Stomach (tissue), 9 donors: Measurements from ENCODE around the gene CIRBP. TPM values are rescaled to one million over a fixed set of nuclear protein-coding genes. Genes with fewer than 3 reads are reported as not detected.

Source experiments
- DNase-seq, 2 donors: peaks; one replicate each; pipeline versions ENCODE4 v3.0.0 to v3.0.0-alpha.2; 2013 to 2019
- H3K27ac ChIP-seq, 5 donors: fragments of 200-600 bp in 4 of 5; sonication (generic) in 4 of 5; one replicate each; pipeline ENCODE4 v1.5.1; 2013 to 2019; ENCODE audit warnings: mild to moderate bottlenecking in 1 of 5, moderate library complexity in 1 of 5
- H3K27me3 ChIP-seq, 3 donors: fragments of 200-600 bp; sonication (generic); one replicate each; pipeline ENCODE4 v1.5.1; 2017 to 2019; ENCODE audit warnings: mixed run types in 1 of 3
- H3K36me3 ChIP-seq, 4 donors: fragments of 200-600 bp; sonication (generic); 1 replicate in 3 of 4; 2 replicates in 1 of 4; pipeline ENCODE4 v1.5.1; 2016 to 2019
- H3K4me1 ChIP-seq, 4 donors: fragments of 200-600 bp; sonication (generic); one replicate each; pipeline ENCODE4 v1.5.1; 2016 to 2019
- H3K4me3 ChIP-seq, 4 donors: fragments of 200-600 bp; sonication (generic) in 3 of 4; one replicate each; pipeline ENCODE4 v1.5.1; 2016 to 2019; ENCODE audit warnings: mild to moderate bottlenecking in 1 of 4
- H3K9me3 ChIP-seq, 4 donors: fragments of 200-600 bp; sonication (generic); one replicate each; pipeline ENCODE4 v1.5.1; 2016 to 2019
- EP300 ChIP-seq: sonication (generic); formaldehyde crosslinking; IDR thresholded peaks from one replicate; pipeline ENCODE4 v1.6.1; 2017; ENCODE audit warnings: antibody characterized with exemption
- POLR2A ChIP-seq, 4 donors: fragments of 450-650 bp; IDR thresholded peaks; one replicate each; pipeline ENCODE4 v1.6.1; 2016; ENCODE audit warnings: antibody characterized with exemption in 4 of 4, control low read depth in 2 of 4, mild to moderate bottlenecking in 1 of 4, moderate library complexity in 1 of 4
- POLR2AphosphoS5 ChIP-seq, 3 donors: sonication (generic); formaldehyde crosslinking; IDR thresholded peaks; one replicate each; pipeline ENCODE4 v1.6.1; 2016; ENCODE audit warnings: antibody characterized with exemption in 3 of 3
- WGBS, 5 donors: extraction: QIAGEN DNeasy Blood & Tissue Kit in 3 of 5; methylation state at CpG; one replicate each; pipeline versions ENCODE4 v1.1.5 to v1.1.7; 2013 to 2018; 5-methylcytosine and 5-hydroxymethylcytosine counted together
- intact Hi-C: fragments of 100-400 bp; cut with DNase I; formaldehyde crosslinking; loops from one replicate; pipeline ENCODE4 v1.15.1; 2023; ENCODE audit warnings: low total_unique reads
- polyA plus RNA-seq, 3 donors: library from polyadenylated mRNA; stranded (reverse); fragments of 200-250 nt; gene quantifications; one replicate each; pipeline ENCODE4 v1.2.3, GENCODE V29; 2013
- total RNA-seq, 5 donors: library from RNA; depleted of rRNA; stranded (reverse); fragments of >200 nt; gene quantifications; one replicate each; pipeline versions ENCODE4 v1.1.0 to v1.2.3, GENCODE V29; 2014 to 2016
- TF ChIP-seq, protein P1 (sequence below), 7 experiments: fragments of 450-650 bp in 4 of 7; fragments of 200-600 bp in 3 of 7; sonication (generic) in 3 of 7; IDR thresholded peaks; one replicate each; pipeline ENCODE4 v1.5.1; 2016 to 2019; ENCODE audit warnings: antibody characterized with exemption in 7 of 7, control low read depth in 2 of 7, mild to moderate bottlenecking in 1 of 7
- donor health status: healthy with polysubstance abuse.
- donor health status: Bipolar disorder and iron deficiency.
- donor health status: healthy.

Gene CIRBP
- total and polyA plus RNA-seq, 8 donors, result 250 to 686 (median 356) TPM

GRCh38 chr19:1223018-1223855 lies 45.9 kb upstream of the CIRBP start:
- intact Hi-C loops, result no loop called here
- no peaks in the 10 kb centered on the region for H3K9me3 ChIP-seq
- TF ChIP-seq EP300 (no peak), POLR2A (IDR thresholded peaks at IDR 0.05) (no peak), POLR2AphosphoS5 (IDR thresholded peaks at IDR 0.05) (no peak)
- TF ChIP-seq, protein P1, sequence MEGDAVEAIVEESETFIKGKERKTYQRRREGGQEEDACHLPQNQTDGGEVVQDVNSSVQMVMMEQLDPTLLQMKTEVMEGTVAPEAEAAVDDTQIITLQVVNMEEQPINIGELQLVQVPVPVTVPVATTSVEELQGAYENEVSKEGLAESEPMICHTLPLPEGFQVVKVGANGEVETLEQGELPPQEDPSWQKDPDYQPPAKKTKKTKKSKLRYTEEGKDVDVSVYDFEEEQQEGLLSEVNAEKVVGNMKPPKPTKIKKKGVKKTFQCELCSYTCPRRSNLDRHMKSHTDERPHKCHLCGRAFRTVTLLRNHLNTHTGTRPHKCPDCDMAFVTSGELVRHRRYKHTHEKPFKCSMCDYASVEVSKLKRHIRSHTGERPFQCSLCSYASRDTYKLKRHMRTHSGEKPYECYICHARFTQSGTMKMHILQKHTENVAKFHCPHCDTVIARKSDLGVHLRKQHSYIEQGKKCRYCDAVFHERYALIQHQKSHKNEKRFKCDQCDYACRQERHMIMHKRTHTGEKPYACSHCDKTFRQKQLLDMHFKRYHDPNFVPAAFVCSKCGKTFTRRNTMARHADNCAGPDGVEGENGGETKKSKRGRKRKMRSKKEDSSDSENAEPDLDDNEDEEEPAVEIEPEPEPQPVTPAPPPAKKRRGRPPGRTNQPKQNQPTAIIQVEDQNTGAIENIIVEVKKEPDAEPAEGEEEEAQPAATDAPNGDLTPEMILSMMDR (IDR thresholded peaks at IDR 0.05), result peak in 3 of 7 experiments; percentile 18 to 28 (median 27)
- WGBS, 5 donors, result 74 to 89% (median 78%) methylated on average over 37 to 48 of the region's 48 CpGs
- peaks cover 52 to 92% (median 85%) of the 10 kb centered on the region in 4 donors for H3K36me3 ChIP-seq
- H3K27me3 ChIP-seq, result no peaks in the 10 kb centered on the region
- peak overlapping the region in 1 of 5 donors; percentile 66 for H3K27ac ChIP-seq
- peaks cover 15 to 58% (median 47%) of the 10 kb centered on the region in 4 donors for H3K4me1 ChIP-seq
- no peak overlapping the region for H3K4me3 ChIP-seq
- DNase-seq, result peak in 1 of 2 donors; percentile 66

DNA sequence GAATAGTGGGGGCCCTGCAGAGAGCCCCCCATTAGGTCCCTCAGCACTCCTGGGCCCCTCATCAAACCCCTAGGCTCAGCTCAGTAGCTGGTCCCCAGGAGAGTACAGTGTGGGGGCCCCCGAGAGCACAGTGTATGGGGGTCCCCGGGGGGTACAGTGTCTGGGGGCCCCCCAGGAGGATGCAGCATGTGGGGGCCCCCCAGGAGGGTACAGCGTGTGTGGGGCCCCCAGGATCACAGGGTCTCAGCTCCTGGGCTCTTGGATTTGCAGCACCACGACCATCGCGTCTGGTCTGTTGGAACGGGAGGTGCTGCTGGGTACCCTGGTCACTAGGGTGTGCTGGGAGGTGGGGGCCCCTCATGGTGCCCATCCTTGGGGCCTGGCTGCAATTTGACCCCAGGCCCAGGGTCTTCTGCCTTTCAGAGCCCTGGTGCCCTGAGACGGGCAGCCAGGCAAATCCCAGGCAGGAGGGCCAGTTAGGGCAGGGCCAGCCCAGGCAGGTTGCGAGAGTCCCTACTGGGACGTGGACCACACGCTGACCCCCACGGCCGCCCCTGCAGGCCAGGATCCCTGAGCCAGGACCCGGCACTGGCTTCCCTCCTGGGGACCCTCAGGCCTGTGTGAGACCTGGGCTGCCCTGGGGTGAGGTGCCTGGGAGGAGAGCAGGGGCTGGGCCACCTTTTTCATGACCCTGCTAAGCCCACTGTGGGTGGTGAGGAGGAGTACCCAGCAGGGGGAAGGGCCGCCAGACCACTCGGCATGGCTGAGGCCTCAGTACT lies 44.9 kb upstream of the CIRBP start:
- Histone ChIP-seq H3K4me3 (no peak overlapping the region), H3K27me3 (no peaks in the 10 kb centered on the region), H3K9me3 (no peaks in the 10 kb centered on the region), H3K27ac (no peak overlapping the region), H3K36me3 (peaks cover 52 to 89% (median 88%) of the 10 kb centered on the region in 4 donors), H3K4me1 (peaks cover 15 to 50% (median 38%) of the 10 kb centered on the region in 4 donors)
- WGBS, 5 donors, result 91 to 98% (median 96%) methylated on average over 8 to 16 of the region's 16 CpGs
- no peak for DNase-seq
- intact Hi-C loops, result no loop called here
- no peak for TF ChIP-seq POLR2AphosphoS5 (IDR thresholded peaks at IDR 0.05)
- no peak for TF ChIP-seq EP300
- TF ChIP-seq, protein P1 (IDR thresholded peaks at IDR 0.05), result no peak
- TF ChIP-seq POLR2A (IDR thresholded peaks at IDR 0.05), result no peak

GRCh38 chr19:1224847-1225246 lies 44.3 kb upstream of the CIRBP start:
- Histone ChIP-seq H3K27me3 (no peaks in the 10 kb centered on the region), H3K4me3 (no peak overlapping the region), H3K36me3 (peaks cover 52 to 87% (median 86%) of the 10 kb centered on the region in 4 donors), H3K27ac (no peak overlapping the region), H3K9me3 (no peaks in the 10 kb centered on the region), H3K4me1 (peaks cover 15 to 49% (median 38%) of the 10 kb centered on the region in 4 donors)
- TF ChIP-seq, protein P1 (IDR thresholded peaks at IDR 0.05), result no peak
- TF ChIP-seq POLR2AphosphoS5 (IDR thresholded peaks at IDR 0.05) (no peak), POLR2A (IDR thresholded peaks at IDR 0.05) (no peak), EP300 (no peak)
- no peak for DNase-seq
- intact Hi-C loops, result no loop called here
- WGBS, 5 donors, result 82 to 94% (median 90%) methylated on average over 7 to 16 of the region's 16 CpGs

DNA sequence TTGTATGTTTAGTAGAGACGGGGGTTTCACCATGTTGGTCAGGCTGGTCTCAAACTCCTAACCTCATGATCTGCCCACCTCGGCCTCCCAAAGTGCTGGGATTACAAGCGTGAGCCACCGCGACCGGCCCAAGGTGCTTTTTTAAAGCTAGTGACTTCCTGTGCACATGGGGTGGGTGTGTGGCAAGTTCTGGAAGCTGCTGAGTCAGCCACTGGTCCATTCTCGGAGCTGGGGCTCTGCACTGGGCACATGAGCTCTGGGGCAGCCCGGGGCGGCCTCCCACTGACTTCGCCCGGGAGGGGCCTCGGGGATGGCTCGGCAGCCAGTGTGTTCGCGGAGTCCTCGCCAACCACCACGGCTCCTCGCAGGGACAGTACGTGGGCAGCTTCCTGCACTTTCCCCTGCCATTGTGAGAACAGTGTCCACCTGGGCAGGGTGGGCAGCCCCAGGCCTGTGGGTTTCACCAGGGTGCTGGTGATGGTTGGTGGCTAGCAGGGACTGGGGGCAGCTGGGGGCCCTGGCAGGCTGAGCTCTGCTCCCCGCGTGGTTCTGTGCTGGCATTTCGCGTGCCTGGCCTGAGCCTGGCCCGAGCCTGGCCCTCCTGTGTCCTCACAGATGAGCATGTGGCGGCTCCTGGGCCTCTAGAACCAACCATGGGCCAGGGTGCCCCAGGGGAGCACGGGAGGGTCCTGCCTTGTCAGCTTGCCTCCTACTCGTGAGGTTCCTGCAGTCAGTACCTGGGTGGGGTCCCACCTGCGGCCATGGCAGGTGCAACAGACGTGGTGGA lies 43.5 kb upstream of the CIRBP start:
- Histone ChIP-seq H3K27me3 (no peaks in the 10 kb centered on the region), H3K4me3 (no peak overlapping the region), H3K36me3 (peaks cover 50 to 79% (median 78%) of the 10 kb centered on the region in 4 donors), H3K9me3 (no peaks in the 10 kb centered on the region), H3K27ac (no peak overlapping the region), H3K4me1 (peaks cover 18 to 49% (median 40%) of the 10 kb centered on the region in 4 donors)
- no peak for TF ChIP-seq POLR2AphosphoS5 (IDR thresholded peaks at IDR 0.05)
- no peak for TF ChIP-seq POLR2A (IDR thresholded peaks at IDR 0.05)
- no peak for TF ChIP-seq EP300
- TF ChIP-seq, protein P1 (IDR thresholded peaks at IDR 0.05), result no peak
- WGBS, 5 donors, result 81 to 89% (median 87%) methylated on average over 14 to 29 of the region's 29 CpGs
- no peak for DNase-seq
- intact Hi-C loops, result no loop called here
